ENCODE data around the gene SLAMF9.

The SLAMF9 gene

DNA sequence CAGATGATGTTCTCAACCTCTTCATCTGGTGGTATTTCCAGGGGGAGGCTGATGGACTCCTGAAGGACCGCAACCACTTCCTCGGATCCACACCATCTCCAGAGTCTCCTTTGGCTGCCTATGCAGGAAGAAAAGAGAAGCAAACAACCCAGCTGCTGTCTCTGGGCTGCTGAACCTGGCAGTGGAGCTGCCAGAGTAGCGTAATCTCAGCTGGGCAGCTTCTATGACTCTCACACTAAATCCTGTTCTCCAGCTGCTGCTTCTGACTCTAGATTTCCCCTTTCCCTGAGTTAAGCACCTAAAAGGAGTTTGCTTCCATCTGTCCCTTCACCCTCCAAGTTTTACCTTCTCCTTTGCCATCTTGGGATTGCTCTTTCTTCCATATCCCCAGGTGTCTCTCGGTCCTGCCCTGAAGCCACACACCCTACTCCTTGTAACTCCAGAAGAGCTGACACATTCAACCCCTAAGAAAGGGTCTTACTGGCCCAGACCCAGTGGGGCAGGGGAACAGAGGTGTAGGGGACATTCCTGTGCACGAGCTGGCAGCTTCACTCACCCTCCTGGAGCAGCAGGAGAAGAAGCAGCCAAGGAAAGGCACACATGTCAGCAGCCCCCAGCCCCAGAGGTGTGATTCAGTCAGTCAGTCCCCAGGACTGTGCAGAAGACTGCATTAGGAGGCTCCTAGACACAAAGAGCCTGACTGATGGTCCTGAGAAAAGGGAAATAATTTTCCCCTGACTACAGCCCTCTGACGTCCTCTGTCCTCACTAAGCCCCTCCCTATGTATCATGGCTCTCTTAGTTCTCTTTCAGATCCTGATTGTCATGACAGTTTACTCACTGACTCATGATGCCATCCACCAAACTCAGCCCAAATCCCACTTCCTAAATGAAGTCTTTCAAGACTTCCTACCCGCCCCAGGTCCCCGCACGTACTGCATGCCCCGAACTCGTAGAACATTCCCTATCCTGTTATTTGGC, at the start of gene SLAMF9:
TSS of gene SLAMF9 (minus strand) at position 702 of the 980 bp plus-strand sequence. CDS start at position 602, 100 bp downstream.
- DNase-seq (ENCODE audit: low read depth in 2 of 2): no peak

DNA sequence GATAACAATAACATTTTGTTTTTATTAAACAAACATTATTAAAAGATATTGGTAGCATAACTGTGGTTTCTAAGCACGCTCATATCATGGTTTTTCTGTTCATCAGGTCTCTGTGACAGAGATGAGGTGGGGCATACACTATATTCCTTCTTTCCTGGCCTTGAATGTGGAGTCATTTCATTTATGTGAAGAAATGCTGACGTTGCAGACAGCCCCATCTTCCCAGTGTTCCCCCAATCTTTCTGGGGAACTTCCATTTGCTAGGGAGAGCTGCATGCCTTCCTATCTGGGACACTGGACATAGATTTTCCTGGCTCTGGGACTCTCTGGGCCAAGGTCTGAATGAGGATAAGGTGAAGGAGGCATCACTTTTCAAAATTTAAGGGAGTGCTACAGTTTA, 47.4 kb upstream of the SLAMF9 start:
- no peak for DNase-seq (ENCODE audit: low read depth in 2 of 2)

DNA sequence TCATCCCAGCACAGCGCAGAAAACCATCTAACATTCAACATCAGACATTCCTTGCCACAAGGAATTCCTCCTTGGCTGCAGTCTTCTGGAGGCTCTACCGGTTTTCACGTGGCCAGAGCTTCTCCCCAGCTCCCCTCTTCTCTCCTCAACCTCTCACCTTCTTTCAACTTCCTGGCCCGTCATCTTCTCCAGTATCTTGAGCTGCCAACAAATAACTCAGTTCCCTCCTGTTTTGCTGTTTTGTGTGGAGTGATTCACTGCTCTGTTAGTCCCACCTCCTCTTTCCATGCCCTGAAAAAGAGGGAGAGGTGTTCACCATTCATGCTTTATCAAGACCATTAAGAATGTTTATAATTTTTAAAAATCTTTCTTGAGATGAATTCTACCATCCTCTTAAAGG, 45.2 kb upstream of the SLAMF9 start:
- DNase-seq (ENCODE audit: low read depth in 2 of 2): no peak

DNA sequence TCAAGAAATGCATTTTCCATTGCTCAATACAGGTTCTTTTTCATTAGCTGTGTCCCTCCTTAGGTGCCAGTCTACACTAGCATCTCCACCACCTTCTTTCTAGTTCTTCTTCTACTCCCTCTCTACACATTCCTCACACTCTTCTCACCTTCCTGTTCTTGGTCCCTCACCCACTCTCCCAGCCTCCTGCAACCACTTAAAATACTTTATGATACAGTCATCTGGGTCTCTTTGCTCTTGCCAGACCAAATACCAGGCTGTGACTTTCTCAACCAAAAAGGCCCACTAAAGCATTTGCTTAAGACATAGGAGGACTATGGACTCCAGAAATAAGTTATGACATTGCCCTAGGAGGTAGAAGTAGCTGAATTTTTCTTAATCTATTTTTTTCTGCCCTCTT, 42.6 kb upstream of the SLAMF9 start:
- DNase-seq (ENCODE audit: low read depth in 2 of 2): no peak

DNA sequence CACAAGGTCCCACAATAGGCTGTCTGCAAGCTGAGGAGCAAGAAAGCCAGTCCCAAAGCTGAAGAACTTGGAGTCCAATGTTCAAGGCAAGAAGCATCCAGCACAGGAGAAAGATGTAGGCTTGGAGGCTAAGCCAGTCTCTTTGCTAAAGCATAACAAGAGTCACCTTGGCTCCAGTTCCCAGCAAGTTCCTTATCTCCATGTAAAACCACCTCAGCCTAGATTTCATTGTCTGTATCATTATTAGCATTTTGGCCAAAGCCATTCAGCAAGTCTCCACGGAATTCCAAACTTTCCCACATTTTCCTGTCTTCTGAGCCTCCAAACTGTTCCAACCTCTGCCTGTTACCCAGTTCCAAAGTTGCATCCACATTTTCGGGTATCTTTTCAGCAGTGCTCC, 40.9 kb upstream of the SLAMF9 start:
- DNase-seq (ENCODE audit: low read depth in 2 of 2): no peak

DNA sequence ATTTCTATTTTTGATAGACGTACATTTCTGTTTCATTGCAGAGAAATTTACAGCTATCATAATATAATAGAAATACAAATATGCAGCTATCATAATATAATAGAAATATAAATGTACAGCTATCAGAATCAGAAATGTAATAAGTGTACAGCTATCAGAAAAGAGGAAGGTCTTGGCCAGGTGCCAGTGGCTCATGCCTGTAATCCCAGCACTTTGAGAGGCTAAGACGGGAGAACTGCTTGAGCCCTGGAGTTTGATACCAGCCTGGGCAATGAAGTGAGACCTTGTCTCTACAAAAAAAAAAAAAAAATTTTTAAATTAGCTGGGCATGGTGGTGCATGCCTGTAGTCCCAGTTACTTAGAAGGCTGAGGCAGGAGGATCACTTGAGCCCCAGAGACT, 39.9 kb upstream of the SLAMF9 start:
- DNase-seq (ENCODE audit: low read depth in 2 of 2): no peak

DNA sequence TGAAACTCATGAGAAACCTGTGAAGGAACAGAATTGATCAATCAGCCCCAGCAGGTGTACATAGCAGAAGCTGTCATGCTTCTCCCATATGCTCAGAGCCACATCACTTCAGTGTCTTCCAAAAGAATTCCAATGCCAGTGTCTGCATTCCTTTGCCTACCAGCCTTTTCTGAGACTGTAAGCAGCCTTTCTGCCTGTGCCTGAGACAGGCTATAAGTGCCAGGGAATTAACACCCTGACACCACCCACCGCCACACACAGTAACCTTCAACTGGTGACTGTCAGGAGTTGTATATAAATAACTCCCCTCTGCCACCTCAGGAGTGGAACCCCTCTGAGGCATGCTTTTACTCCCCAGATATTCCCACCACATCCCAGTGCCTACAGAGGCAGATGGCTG, 38.1 kb upstream of the SLAMF9 start:
- DNase-seq (ENCODE audit: low read depth in 2 of 2): no peak

DNA sequence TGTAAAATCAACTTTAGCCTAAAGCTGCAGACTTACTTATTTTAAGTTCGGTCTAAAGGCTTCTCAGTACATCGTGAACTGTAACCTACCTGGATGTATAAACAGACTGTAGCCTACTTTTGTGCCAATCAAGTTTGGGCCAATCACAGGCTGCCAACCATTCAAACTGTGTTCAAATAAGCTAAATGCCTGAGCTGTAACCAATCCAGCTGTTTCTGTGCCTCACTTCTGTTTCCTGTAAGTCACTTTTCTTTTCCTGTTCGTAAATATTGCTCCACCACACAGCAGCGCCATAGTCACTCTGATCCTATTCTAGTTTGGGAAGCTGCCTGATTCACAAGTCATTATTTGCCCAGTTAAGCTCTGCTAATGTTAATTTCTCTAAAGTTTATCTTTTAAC, 37.5 kb upstream of the SLAMF9 start:
- DNase-seq (ENCODE audit: low read depth in 2 of 2): no peak

DNA sequence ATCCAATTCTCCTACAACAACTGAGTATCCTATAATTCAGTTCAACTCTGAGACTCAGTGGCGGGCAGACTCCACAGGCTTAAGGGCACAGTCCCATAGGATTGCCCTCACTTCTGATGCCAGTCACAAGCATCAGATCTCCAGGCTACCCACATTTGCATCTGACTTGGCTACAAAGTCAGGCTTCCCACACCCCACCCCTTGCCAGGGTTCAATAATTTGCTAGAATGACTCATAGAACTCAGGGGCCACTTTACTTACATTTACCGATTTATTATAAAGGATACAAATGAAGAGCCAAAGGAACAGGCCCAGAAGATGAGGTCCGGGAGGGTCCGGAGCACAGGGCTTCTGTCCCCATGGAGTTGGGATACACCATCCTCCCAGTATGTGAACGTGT, 36.0 kb upstream of the SLAMF9 start:
- DNase-seq (ENCODE audit: low read depth in 2 of 2): no peak

DNA sequence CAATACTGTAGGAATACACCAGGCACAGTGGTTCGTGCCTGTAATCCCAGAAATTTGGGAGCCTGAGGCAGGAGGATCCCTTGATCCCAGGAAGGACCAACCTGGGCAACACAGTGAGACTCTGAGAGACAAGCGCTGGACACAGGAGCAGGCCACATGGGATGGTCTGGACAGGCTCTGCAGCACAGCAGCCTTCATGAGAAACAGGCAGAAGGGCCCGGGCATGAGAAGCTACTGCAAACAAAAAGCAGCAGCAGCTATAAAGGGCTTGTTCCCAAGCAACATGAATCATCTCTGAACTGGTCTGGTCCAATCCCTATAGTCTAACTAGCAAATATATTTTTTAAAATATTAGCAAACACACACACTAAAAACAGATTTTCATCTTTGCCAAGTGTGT, 35.5 kb upstream of the SLAMF9 start:
- no peak for DNase-seq (ENCODE audit: low read depth in 2 of 2)

DNA sequence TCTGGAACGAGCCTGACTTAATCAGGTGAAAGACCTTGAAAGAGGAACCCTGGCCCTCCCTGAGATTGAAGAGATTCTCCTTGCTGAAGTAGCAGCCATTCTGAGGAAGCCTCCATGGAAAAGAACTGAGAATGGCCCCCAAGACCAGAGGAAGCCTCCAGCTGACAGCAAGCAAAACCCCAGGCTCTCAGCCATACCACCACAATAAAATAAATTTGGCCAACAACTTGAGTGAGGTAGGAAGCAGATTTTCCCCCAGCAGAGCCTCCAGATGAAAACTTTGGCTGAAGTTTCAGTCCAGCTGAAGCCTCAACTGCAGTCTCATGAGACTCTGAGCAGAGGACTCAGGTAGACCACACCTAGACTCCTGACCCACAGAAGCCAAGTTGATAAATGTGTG, 34.0 kb upstream of the SLAMF9 start:
- no peak for DNase-seq (ENCODE audit: low read depth in 2 of 2)

DNA sequence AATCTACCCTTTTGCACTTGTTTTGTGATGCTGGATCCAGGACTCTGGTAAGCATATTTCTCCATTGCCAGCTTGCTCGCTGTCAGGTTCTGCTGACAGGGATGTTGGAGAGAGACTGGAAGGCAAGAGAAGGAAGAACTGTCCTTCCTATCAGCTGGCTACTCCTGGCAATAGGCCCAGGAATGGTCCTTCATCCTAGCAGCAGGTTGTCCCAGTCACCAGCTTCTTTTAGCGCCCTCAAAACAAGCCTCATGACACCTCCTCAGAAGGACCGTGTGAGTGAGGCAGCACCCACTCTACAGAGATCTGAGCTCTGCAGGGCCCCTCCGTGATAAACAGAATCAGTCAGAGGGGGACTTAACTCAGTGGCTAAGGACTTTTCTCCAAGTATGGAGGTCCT, 33.1 kb upstream of the SLAMF9 start:
- no peak for DNase-seq (ENCODE audit: low read depth in 2 of 2)

DNA sequence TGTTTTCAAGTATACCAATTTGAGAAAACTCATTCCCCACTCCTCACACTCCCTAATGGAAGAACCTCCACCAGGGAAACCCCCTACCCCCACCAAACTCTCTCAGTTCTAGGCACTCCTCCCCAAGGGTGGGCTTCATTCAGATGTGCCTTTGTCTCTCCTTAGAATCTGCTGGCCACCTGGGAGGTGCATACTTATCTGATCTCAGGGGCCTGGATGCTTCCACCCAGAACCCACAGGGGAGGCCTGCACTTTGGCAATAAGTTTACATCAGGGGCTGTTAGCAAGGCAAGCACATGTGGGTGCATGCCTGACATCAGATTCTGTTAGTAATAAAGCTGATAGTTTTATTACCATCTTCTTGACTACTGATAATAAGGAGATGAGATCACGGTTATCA, 32.5 kb upstream of the SLAMF9 start:
- DNase-seq (ENCODE audit: low read depth in 2 of 2): no peak

DNA sequence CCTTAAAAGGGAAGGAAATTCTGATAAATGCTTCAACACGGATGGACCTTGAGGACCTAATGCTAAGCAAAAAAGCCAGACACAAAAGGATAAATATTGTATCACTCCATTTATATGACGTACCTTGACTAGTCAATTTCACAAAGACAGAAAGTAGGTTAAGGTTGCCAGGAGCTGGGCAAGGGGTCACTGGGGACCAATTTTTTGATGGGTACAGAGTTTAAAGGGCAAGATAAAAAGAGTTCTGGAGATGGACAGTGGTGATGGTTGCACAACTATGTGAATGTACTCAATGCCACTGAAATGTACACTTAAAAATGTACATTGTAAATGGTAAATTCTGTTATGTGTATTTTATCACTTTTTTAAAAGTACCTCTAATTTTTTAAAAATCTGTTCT, 32.1 kb upstream of the SLAMF9 start:
- DNase-seq (ENCODE audit: low read depth in 2 of 2): no peak

DNA sequence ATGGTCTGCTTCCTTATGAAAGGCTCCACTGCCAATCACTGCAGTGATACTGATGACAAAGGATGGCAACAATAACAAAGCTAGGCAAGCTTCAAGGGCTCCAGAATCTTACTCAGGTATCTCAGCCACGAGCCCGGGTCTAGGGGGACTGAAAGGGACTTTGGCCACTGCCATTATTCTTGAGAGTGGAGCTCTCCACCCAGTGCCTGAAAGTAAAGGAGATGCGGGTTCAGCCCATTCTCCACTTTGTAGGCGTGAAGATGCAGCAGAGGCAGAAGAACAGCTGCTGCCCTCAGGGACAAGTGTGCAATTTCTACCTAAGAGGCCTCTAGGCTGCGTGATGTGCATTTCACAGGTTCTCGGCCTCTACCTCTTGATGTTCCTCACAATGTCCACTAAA, 31.4 kb upstream of the SLAMF9 start:
- DNase-seq (ENCODE audit: low read depth in 2 of 2): no peak

DNA sequence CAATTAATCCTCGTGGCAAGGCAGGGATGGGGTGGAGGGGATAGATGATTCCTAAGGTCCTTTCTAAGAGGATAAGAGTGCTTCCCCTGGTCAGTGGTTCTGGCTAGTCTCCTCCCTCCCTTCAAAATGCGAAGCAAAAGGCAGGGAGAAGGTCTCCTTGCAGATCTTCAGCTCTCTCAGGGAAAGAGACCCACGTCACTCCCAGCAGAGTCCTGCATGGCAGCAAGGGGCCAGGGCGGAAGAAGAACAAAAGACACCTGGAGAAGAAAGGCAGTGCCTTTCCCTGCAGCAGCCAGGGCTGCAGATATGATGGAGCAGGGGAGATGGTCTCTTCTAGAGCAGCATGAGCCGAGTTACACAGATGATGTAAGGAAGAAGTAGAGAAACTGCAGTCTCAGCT, 29.6 kb upstream of the SLAMF9 start:
- DNase-seq (ENCODE audit: low read depth in 2 of 2): no peak

DNA sequence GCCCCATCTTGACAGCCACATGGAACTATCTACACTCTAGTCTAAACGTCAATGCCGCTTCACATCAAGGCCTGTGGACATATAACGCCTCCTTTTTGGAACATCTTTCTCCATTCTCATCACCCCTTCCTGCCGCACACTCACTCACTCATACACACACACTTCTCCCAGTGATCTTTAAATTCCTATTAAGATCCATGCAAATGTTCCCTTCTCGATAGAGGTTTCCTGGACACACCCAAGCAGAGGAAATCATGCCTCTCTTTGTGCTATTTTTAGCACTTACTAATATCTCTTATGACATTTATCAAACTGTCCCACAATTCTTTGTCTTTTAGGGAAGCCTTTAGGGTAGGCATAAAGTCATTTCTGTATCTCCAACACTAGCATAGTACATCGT, 28.2 kb upstream of the SLAMF9 start:
- DNase-seq (ENCODE audit: low read depth in 2 of 2): no peak

DNA sequence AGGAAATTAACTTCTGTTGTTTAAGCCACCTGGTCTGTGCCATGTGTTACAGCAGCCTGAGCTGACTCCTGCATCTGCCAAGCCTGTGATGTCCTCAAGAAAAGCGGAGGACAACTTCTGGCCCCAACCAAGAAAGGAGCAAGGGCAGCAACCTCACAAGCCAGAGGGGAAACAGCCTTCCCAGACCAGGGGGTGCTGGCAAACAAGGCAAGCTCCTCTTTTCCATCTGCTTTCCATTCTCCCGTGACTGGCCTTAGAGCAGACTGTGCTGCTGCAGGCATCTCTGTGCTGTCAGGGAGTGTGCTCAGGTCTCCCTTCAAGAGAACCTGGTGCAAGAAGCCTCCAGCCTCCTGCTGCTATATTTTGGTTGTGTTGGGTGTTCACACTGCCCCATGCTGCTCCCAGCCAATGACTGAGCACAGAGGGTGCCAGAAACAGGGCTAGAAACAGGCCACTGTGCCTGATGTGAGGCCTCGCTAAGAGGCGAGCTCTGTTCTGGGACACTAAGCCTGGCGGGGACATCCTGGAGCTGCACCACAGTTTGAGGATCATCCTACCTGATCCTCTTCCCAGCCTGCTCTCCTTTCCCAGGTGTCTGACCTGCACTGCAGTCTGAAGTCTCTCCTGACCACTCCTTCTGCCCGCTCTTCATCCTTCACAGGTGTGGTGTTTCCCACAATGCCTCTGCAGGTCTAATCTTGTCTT, 27.5 kb upstream of the SLAMF9 start:
- no peak for DNase-seq (ENCODE audit: low read depth in 2 of 2)

DNA sequence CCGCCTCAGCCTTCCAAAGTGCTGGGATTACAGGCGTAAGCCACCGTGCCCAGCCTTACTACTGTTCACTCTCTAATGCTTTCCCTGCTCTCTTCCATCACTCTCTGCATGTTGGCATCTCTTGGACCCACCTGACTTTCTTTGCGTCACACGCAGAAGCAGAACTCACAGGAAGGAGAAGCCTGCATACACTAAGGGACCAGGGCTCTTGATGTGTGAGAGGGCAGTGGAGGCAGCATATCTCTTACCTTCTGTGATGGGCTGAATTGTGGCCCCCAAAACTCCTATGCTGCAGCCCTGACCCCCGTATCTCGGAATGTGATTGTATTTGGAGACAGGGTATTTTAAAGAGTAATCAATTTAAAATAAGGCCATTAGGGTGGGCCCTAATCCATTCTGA, 26.7 kb upstream of the SLAMF9 start:
- no peak for DNase-seq (ENCODE audit: low read depth in 2 of 2)

DNA sequence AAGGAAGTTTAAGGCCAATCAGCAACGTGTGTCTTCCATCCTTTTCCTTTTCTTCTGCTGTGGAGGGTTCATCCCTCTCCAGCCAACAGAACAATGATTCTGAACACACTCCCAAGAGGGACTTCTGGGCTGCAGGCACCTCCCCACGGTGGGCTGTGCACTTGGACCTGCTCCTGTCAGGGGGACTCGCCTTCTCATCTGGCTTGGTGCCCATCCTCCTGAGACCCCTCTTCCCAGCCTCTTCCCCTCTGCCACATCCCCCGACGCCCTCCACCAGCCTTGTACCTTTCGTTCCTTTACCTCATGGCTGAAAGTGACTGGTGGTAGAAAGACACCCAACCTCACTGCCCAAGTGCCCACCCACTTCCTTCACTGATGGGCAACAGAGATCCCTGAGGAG, 26.0 kb upstream of the SLAMF9 start:
- no peak for DNase-seq (ENCODE audit: low read depth in 2 of 2)

DNA sequence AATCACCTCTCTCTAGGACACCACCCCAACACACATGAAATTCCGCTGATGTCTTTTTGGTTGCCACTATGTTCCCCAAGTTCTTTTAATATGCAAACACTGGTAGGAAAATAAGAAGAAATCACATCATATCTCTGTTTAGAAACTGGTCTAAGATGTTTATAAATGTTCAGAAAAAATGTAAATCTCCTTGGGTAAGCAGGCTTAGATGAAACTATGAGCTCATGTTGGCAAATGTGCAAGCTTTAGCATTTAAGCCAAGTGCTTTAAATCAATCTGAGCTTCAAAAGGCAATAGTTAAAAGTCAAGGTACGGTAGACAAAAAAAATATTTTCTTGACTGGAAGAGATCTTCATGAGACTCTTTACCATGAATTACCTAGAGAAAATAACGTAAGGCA, 25.2 kb upstream of the SLAMF9 start:
- DNase-seq (ENCODE audit: low read depth in 2 of 2): no peak

DNA sequence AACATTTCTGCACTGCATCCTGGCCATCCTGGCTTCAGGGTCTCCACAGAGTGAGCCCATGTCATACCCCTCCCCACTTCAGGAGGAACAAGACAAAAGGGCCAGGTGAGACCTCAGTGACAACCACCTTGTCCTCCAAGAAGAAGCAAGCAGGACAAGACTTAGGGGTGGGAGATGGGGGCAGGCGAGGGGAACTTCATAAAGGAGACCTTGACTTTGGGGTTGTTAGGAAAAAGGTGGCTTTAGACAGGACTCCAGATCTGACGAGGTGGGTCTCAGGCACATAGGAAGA, 24.0 kb upstream of the SLAMF9 start:
- no peak for DNase-seq (ENCODE audit: low read depth in 2 of 2)

DNA sequence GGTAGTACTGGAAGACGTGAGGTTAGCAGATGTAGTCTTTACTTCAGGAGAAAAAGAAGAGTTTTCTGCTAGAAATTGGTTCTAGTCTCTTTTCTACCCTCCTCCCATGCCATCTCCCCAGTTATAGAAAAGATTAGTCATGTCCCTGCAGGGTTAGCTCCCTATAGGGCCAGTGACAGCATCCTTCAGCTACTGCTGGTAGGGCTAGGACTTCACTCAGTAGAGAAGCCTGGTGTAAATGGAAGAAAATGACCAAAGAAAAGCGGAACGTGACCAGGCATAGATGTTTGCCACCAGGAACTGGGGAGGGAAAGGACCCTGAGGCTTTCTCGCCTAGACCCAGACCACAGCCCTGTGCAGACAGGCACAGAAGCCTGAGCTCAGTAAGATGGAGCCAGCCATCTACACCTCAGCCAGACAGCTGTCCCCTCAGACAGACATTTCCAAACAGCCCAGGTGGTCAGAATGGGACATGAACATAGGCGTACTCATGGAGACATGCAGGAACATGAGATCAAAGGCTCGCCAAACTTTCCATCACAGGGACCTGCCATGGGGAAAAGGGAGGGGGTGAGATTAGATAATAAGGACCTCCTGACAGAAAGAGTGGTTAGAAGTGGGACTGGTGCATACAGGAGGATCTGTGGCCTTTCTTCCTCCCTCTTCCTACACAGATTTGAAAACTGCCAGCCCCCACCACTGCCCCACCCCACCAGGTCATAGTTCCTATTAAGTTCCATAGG, 23.5 kb upstream of the SLAMF9 start:
- DNase-seq (ENCODE audit: low read depth in 2 of 2): no peak
